ENCODE results near the gene SRPRA.

- TF ChIP-seq, protein P1, sequence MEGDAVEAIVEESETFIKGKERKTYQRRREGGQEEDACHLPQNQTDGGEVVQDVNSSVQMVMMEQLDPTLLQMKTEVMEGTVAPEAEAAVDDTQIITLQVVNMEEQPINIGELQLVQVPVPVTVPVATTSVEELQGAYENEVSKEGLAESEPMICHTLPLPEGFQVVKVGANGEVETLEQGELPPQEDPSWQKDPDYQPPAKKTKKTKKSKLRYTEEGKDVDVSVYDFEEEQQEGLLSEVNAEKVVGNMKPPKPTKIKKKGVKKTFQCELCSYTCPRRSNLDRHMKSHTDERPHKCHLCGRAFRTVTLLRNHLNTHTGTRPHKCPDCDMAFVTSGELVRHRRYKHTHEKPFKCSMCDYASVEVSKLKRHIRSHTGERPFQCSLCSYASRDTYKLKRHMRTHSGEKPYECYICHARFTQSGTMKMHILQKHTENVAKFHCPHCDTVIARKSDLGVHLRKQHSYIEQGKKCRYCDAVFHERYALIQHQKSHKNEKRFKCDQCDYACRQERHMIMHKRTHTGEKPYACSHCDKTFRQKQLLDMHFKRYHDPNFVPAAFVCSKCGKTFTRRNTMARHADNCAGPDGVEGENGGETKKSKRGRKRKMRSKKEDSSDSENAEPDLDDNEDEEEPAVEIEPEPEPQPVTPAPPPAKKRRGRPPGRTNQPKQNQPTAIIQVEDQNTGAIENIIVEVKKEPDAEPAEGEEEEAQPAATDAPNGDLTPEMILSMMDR (IDR thresholded peaks at IDR 0.05; ENCODE audit: poor library complexity, severe bottlenecking) = no peak
- TF ChIP-seq EZH2 (IDR thresholded peaks at IDR 0.05; ENCODE audit: borderline replicate concordance, insufficient read depth, low read length, poor library complexity, severe bottlenecking) (no peak), EP300 (conservative IDR thresholded peaks at IDR 0.05; ENCODE audit: poor library complexity, severe bottlenecking) (no peak), SMC3 (conservative IDR thresholded peaks at IDR 0.05; ENCODE audit: poor library complexity) (no peak), POLR2AphosphoS5 (IDR thresholded peaks at IDR 0.05) (no peak), REST (IDR thresholded peaks at IDR 0.05; ENCODE audit: borderline replicate concordance) (no peak), TAF1 (IDR thresholded peaks at IDR 0.05; ENCODE audit: low read depth) (no peak)
Measured at GRCh38 chr11:126263489-126263888, 5.2 kb downstream of the SRPRA start.
